ENCODE measurements around the gene MOCOS. TPM values are rescaled to one million over a fixed set of nuclear protein-coding genes. Genes with fewer than 3 reads are reported as not detected.

Gene MOCOS
- total and polyA plus RNA-seq, 2 of the 8 experiments (the other 6 are each of a cell fraction or from before 2014, with no cell fraction given), result 4.7 to 5.8 TPM

DNA sequence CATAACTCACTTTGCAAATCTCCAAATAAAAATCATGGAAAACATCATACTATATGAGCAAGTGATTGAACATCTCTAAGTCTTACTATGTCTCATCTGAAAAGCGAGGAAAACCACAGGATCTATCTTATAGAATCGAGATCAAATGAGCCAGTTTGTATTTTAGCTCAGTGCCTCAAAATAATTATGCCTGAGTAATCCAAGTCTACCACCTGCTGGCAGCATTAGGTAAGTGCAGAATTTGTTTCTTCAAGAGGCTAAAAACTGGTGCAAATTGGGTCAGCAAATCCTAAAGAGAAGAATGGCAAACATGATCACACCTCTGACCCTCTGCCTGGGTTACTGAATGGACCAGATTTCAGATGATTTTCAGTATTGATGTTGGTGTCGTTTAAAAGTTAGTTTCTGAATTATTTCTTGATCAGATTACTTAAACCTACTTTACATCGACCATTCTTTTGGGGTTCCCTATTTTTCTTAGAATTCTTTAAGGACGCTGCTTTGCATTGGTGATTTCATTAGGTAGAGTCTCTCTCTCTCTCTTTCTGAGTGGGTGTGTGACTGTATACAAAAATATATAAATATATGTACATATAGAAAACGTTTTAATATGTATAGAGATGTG, 97.5 kb downstream of the MOCOS start:
- no peak overlapping the region for H3K56ac ChIP-seq (replicated peaks; ENCODE audit: insufficient read length, low read depth, low read length)
- H2BK20ac ChIP-seq (ENCODE audit: low read length), result no peak overlapping the region
- H2BK12ac ChIP-seq (ENCODE audit: low read depth, low read length), result no peak overlapping the region
- no peak overlapping the region for H3K23ac ChIP-seq (ENCODE audit: insufficient read length)
- TF ChIP-seq, protein P1, sequence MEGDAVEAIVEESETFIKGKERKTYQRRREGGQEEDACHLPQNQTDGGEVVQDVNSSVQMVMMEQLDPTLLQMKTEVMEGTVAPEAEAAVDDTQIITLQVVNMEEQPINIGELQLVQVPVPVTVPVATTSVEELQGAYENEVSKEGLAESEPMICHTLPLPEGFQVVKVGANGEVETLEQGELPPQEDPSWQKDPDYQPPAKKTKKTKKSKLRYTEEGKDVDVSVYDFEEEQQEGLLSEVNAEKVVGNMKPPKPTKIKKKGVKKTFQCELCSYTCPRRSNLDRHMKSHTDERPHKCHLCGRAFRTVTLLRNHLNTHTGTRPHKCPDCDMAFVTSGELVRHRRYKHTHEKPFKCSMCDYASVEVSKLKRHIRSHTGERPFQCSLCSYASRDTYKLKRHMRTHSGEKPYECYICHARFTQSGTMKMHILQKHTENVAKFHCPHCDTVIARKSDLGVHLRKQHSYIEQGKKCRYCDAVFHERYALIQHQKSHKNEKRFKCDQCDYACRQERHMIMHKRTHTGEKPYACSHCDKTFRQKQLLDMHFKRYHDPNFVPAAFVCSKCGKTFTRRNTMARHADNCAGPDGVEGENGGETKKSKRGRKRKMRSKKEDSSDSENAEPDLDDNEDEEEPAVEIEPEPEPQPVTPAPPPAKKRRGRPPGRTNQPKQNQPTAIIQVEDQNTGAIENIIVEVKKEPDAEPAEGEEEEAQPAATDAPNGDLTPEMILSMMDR (IDR thresholded peaks at IDR 0.05; ENCODE audit: control extremely low read depth in 1 of 3, insufficient read depth in 1 of 3, low read depth in 1 of 3, low read length in 3 of 3), result peak in 2 of 3 experiments; percentile 82 to 83; a peak in 3 of 4 replicates
- peak; percentile 99 for TF ChIP-seq RAD21 (IDR thresholded peaks at IDR 0.05 in 1 of 2, conservative IDR thresholded peaks at IDR 0.05 in 1 of 2; ENCODE audit: low read depth in 2 of 2, low read length in 2 of 2)
- TF ChIP-seq JUND (IDR thresholded peaks at IDR 0.05; ENCODE audit: low read length), result no peak
- H4K8ac ChIP-seq (ENCODE audit: extremely low read depth, insufficient read depth, low read length), result no peak overlapping the region
- no peak for DNase-seq (ENCODE audit: low read depth in 1 of 2, low spot score in 2 of 2)
- no peak overlapping the region for H3K4me3 ChIP-seq (ENCODE audit: extremely low read depth in 1 of 4, insufficient read depth in 2 of 4, low read depth in 3 of 4, low read length in 4 of 4)
- no peak overlapping the region for H4K5ac ChIP-seq (ENCODE audit: insufficient read length, low read depth, low read length)
- H3K79me2 ChIP-seq (ENCODE audit: control insufficient read depth in 1 of 2, insufficient read depth in 2 of 2, low read length in 2 of 2), result no peaks in the 10 kb centered on the region
- no peak overlapping the region for H2BK5ac ChIP-seq (ENCODE audit: low read depth, low read length)
- H3K9me3 ChIP-seq (ENCODE audit: insufficient read depth in 2 of 2, low read depth in 1 of 2, low read length in 1 of 2), result 0 out of 4 replicates have a peak, but pooled peaks cover 0 to 3% of the 10 kb centered on the region in 2 experiments
- peak; percentile 95 for FAIRE-seq
- 50 to 100% methylated on average over 1 to 6 of the region's 6 CpGs for WGBS, 2 experiments (ENCODE audit: extremely low coverage in 1 of 2, insufficient coverage in 1 of 2, insufficient read length in 1 of 2, insufficient replicate concordance in 2 of 2, low coverage in 1 of 2, low lambda C conversion rate in 2 of 2, missing lambda C conversion rate in 1 of 2)
- H3K79me1 ChIP-seq (ENCODE audit: low read depth, low read length), result no peaks in the 10 kb centered on the region
- no peak overlapping the region for H3K9ac ChIP-seq (replicated peaks in 1 of 4; ENCODE audit: extremely low read depth in 1 of 4, low read depth in 3 of 4, low read length in 3 of 4)
- no peak overlapping the region for H3K4me2 ChIP-seq (ENCODE audit: insufficient read depth in 1 of 2, low read depth in 2 of 2, low read length in 2 of 2)
- no peaks in the 10 kb centered on the region for H3K4me1 ChIP-seq (replicated peaks in 1 of 4; ENCODE audit: control insufficient read depth in 3 of 4, insufficient read depth in 4 of 4, low read length in 3 of 4)
- no peak overlapping the region for H2AFZ ChIP-seq (ENCODE audit: low read length)
- no peaks in the 10 kb centered on the region for H3K23me2 ChIP-seq (ENCODE audit: low read depth, low read length)
- H4K20me1 ChIP-seq (replicated peaks in 1 of 2; ENCODE audit: control insufficient read depth in 1 of 2, insufficient read depth in 2 of 2, low read length in 2 of 2), result no peaks in the 10 kb centered on the region
- no peak overlapping the region for H3K4ac ChIP-seq (replicated peaks; ENCODE audit: insufficient read length, low read depth, low read length)
- CTCF ChIA-PET (ENCODE audit: partially characterized antibody), result interaction anchor here (0.6 to 6.6 kb wide), 54 partner anchors 9 to 659 kb away, joined by 3 to 35 read pairs (median 4); partner anchors contain the start of genes ELP2, MOCOS and SLC39A6
- H3K36me3 ChIP-seq (ENCODE audit: control insufficient read depth in 2 of 4, insufficient read depth in 4 of 4, low read length in 3 of 4), result no peaks in the 10 kb centered on the region
- no peak overlapping the region for H4K91ac ChIP-seq (replicated peaks; ENCODE audit: insufficient read length, low read length)
- H2BK120ac ChIP-seq (replicated peaks; ENCODE audit: low read depth, low read length), result no peak overlapping the region
- H3K27ac ChIP-seq (ENCODE audit: low read depth, low read length), result no peak overlapping the region
- peaks cover 0 to 2% (median 0%) of the 10 kb centered on the region in 4 experiments; a peak in 1 of 7 replicates for H3K27me3 ChIP-seq (replicated peaks in 1 of 4; ENCODE audit: control insufficient read depth in 3 of 4, extremely low read depth in 1 of 4, insufficient read depth in 3 of 4, low read length in 3 of 4)
- no peak overlapping the region for H3K18ac ChIP-seq (ENCODE audit: extremely low read depth, low read length)
- POLR2A ChIA-PET (ENCODE audit: partially characterized antibody), result interaction anchor here (0.9 to 1.3 kb wide), 5 partner anchors 96 to 263 kb away, joined by 3 to 4 read pairs (median 3); partner anchors contain the start of gene MOCOS
- H2BK15ac ChIP-seq (ENCODE audit: low read length), result no peak overlapping the region
- H3K14ac ChIP-seq (ENCODE audit: insufficient read length), result no peak overlapping the region
- H2AK5ac ChIP-seq (ENCODE audit: low read depth, low read length), result no peak overlapping the region

All from H1 (cell line).